ENCODE measurements around the gene NEK7.
"Not testable (repeated sequence)": the region's sequence is repeated elsewhere in the genome, so short reads cannot be mapped to it uniquely, and the experiment has no call there.

The NEK7 gene

DNA sequence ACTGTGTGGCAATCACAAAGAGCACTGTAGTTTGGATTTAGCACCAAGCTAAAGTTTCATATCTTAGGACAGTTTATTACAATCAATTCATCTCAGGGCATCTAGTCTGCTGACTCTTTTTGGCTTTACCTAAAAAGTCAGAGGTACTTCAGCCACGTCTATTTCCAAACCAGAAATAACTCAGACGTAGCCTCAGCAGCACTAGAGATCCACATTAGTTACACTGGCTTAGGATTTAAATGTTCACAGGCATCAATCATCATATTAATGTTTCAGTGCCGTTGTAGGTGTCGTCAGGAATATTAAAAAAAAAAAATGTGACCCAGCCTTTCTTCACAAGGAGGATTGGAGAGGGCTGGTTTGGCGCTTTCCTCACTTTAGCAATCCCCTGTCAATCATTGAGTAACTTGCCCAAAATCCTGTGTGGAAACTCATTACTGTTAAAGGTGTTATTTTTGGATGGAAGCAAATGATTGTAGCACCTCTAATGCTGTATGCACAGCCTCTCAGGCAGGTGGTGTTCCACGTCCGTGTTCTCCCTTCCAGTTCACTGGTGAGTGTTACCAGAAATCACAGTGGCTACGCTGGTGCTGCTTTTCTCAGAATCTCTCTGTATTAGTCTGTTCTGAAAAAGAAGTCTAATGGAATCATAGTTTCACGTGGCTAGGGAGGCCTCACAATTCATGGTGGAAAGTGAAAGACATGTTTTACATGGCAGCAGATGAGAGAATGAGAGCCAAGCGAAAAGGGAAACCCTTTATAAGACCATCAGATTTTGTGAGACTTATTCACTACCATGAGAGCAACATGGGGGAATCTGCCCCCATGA is 45.4 kb downstream of the NEK7 start:
- peaks cover 90% of the 10 kb centered on the region for H3K4me1 Mint-ChIP-seq
- H3K27me3 Mint-ChIP-seq, result no peaks in the 10 kb centered on the region
- H3K9me3 Mint-ChIP-seq, result no peaks in the 10 kb centered on the region
- peak overlapping the region; percentile 80 to 86 for H3K4me3 Mint-ChIP-seq
- peak overlapping the region; percentile 93 to 97 for H3K27ac Mint-ChIP-seq
- peak; percentile 97 for ATAC-seq
- peak; percentile 46 to 78 for DNase-seq

DNA sequence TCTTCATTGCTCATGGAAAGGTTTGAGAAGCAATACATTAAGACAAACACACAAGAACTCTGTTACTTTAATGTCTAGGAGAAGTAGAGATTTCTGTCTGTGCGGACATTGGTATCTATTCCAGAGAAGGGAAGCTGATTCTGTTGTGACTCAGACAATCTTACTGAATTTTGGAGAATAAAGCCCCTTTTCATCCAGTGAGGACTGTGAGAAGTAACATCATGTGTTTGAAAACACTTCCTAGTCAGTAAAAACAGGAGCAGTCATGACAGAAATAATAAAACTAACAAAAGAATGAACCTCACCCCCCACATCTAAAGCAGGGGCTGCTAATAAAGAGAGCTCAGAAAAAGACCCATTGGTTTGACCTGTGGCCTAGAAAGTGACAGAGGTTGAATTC is 46.6 kb downstream of the NEK7 start:
- peak overlapping the region in 1 of 2 donors; percentile 40 for H3K27ac Mint-ChIP-seq

DNA sequence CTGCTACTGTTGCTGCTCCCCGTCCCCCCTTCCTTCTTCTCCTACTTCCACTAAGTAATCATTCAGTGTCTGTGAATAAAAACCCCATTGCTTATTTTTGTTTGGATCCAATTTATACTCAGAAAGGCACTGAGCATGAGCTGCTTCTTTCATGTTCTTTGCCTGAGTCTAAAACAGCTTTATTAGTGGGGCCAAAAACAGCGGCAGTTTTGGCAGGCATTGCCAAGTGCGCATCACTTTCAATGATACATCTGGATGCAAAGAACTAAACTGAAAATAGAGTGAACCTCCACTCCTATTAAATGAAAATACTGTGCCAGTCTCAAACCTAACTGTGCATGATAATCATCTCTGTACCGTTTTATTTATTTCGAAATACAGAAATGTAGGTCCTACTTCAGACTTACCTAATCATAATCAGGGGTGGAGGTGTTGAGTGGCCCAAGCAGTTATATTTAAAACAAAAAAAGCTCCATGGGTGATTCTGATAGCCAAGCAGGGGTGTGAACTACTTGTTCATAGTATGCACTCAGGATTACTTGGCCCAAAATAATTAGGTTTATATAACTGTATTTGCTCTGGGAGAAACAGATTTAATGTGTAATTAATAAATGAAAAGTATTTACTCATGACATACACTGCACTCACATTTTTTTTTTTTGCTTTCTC is 48.4 kb downstream of the NEK7 start:
- DNase-seq (no peak), ATAC-seq (no peak)
- peaks cover 60% of the 10 kb centered on the region for H3K4me1 Mint-ChIP-seq
- H3K27ac Mint-ChIP-seq, result peak overlapping the region in 1 of 2 donors; percentile 81
- no peaks in the 10 kb centered on the region for H3K9me3 Mint-ChIP-seq
- no peak overlapping the region for H3K4me3 Mint-ChIP-seq
- no peaks in the 10 kb centered on the region for H3K27me3 Mint-ChIP-seq

More for the DNA sequence above, 46.6 kb downstream of the NEK7 start:
- Mint-ChIP-seq H3K9me3 (no peaks in the 10 kb centered on the region), H3K4me3 (peak overlapping the region in 1 of 2 donors; percentile 33), H3K27me3 (no peaks in the 10 kb centered on the region), H3K4me1 (peaks cover 78% of the 10 kb centered on the region)
- ATAC-seq, result no peak
- no peak for DNase-seq

- Mint-ChIP-seq H3K27me3 (no peaks in the 10 kb centered on the region), H3K9me3 (no peaks in the 10 kb centered on the region), H3K4me3 (no peak overlapping the region), H3K27ac (no peak overlapping the region), H3K4me1 (peaks cover 49% of the 10 kb centered on the region)
- no peak for ATAC-seq
- no peak for DNase-seq
Measured at GRCh38 chr1:198206292-198206691, 49.5 kb downstream of the NEK7 start.

GRCh38 chr1:198211696-198212095 is 54.9 kb downstream of the NEK7 start:
- H3K9me3 Mint-ChIP-seq, result peaks cover 16 to 29% of the 10 kb centered on the region in 2 donors
- no peaks in the 10 kb centered on the region for H3K27me3 Mint-ChIP-seq
- no peak for DNase-seq
- H3K4me3 Mint-ChIP-seq, result no peak overlapping the region
- no peak for ATAC-seq
- no peak overlapping the region for H3K27ac Mint-ChIP-seq
- peaks cover 12% of the 10 kb centered on the region for H3K4me1 Mint-ChIP-seq

DNA sequence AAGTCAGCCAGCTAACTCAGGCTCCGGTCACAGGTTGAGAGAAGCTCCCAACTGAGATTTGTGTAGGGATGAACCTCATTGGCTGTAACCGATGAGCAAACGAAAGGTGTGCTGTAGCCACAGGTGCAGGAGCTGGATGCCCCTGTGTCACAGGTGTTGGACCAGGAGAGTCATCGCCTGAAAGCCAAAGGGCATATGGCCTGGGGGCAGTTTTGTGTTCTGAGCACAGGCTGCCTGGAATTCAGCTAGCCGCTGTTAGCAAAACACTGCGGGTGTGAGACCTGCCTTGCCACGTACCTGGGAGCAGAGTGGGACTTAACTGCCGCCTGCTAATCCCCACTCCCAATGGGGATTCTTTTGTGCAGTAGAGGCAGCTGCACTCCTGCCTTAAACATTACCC is 55.3 kb downstream of the NEK7 start:
- peaks cover 17 to 33% of the 10 kb centered on the region in 2 donors for H3K9me3 Mint-ChIP-seq
- ATAC-seq, result no peak
- peaks cover 14% of the 10 kb centered on the region for H3K4me1 Mint-ChIP-seq
- H3K27ac Mint-ChIP-seq, result no peak overlapping the region
- no peak for DNase-seq
- H3K4me3 Mint-ChIP-seq, result no peak overlapping the region
- H3K27me3 Mint-ChIP-seq, result no peaks in the 10 kb centered on the region

- Mint-ChIP-seq H3K9me3 (peaks cover 22 to 39% of the 10 kb centered on the region in 2 donors), H3K27ac (no peak overlapping the region), H3K4me1 (peaks cover 19% of the 10 kb centered on the region), H3K4me3 (no peak overlapping the region), H3K27me3 (no peaks in the 10 kb centered on the region)
- ATAC-seq (peak; percentile 43), DNase-seq (no peak)
Measured at GRCh38 chr1:198212675-198213074, 55.9 kb downstream of the NEK7 start.

DNA sequence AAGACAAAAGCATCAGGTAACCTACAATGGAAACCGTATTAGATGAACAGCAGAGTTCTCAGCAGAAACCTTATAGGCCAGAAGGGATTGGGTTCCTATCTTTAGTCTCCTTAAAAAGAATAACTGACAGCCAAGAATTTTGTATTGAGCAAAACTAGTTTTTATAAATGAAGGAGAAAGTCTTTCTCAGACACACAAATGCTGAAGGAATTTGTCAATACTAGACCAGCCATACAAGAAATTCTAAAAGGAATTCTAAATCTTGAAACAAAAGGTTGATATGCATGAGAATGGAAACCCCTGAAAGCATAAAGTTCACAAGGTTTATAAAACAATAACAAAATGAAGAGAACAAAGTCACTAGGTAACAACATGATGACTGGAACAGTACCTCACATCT is 58.1 kb downstream of the NEK7 start:
- H3K4me1 Mint-ChIP-seq, result peaks cover 19% of the 10 kb centered on the region
- H3K27ac Mint-ChIP-seq, result no peak overlapping the region
- H3K4me3 Mint-ChIP-seq, result no peak overlapping the region
- no peak for DNase-seq
- H3K27me3 Mint-ChIP-seq, result no peaks in the 10 kb centered on the region
- ATAC-seq, result no peak
- peaks cover 22 to 45% of the 10 kb centered on the region in 2 donors for H3K9me3 Mint-ChIP-seq

DNA sequence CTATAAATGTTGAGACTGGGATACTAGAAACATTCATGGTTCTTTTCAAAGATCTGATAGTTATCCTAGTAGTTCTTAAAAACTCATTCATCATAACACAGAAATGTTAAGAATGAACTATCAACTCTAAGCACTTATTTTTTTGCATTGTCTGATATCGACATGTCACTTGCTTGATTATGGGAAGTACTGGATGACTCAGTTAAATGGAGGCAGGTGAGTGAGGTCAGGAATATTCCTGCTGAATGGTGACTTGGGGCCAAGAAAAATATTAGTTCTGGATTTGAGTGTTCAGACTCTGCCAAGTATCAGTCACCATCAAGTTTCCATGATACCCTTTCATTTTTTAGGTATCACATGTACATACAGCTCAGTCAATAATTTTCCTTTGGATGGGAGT is 63.6 kb downstream of the NEK7 start:
- Mint-ChIP-seq H3K27me3 (no peaks in the 10 kb centered on the region), H3K9me3 (peaks cover 12 to 28% of the 10 kb centered on the region in 2 donors), H3K4me3 (no peak overlapping the region), H3K27ac (no peak overlapping the region), H3K4me1 (peaks cover 21% of the 10 kb centered on the region)
- DNase-seq (no peak), ATAC-seq (no peak)

DNA sequence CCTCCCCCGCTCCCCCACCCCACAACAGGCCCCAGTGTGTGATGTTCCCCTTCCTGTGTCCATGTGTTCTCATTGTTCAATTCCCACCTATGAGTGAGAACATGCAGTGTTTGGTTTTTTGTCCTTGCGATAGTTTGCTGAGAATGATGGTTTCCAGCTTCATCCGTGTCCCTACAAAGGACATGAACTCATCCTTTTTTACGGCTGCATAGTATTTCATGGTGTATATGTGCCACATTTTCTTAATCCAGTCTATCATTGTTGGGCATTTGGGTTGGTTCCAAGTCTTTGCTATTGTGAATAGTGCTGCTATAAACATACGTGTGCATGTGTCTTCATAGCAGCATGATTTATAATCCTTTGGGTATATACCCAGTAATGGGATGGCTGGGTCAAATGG is 70.2 kb downstream of the NEK7 start:
- H3K4me1 Mint-ChIP-seq, result peaks cover 21% of the 10 kb centered on the region
- not testable (repeated sequence) for H3K9me3 Mint-ChIP-seq, H3K4me3 Mint-ChIP-seq, ATAC-seq, DNase-seq, H3K27ac Mint-ChIP-seq, H3K27me3 Mint-ChIP-seq

GRCh38 chr1:198227454-198227853 is 70.7 kb downstream of the NEK7 start:
- not testable (repeated sequence) for DNase-seq, ATAC-seq, H3K4me3 Mint-ChIP-seq, H3K27me3 Mint-ChIP-seq, H3K27ac Mint-ChIP-seq, H3K9me3 Mint-ChIP-seq
- peaks cover 25% of the 10 kb centered on the region for H3K4me1 Mint-ChIP-seq

DNA sequence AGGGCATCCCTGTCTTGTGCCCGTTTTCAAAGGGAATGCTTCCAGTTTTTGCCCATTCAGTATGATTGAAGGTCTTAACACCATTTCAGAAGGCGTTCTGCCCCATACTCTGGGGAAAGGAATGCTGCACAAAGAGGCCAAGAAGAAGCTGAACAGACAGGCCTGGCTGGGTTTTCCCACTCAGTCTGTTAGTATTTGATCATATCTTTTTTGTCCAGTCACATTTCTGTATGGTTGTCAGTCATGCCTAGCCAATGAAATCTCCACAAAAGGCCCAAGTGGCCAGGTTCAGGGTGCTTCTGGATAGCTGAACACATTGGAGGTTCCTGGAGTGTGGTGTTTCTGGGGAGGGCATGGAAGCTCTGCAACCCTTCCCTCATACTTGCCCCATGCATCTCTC is 72.1 kb downstream of the NEK7 start:
- H3K4me3 Mint-ChIP-seq, result no peak overlapping the region
- no peak for DNase-seq

DNA sequence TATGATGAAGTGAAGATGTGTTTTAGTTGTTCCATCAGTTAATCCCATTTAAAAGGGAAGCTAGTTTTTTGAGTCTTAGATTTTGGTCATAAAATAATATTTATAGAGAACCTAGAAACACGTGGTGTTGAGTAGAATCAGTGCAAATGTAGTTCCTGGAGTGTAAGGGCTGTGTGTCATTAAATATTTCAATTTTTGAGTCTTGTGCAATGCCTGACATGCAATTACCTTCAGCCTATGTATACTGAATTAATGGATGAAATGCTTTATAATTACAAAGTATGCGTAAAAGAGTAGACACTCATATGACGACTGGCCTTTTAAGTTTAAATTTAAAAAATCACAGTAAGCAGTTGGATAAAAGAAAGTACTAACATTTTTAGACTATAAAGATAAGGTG is 75.0 kb downstream of the NEK7 start:
- Mint-ChIP-seq H3K4me1 (peaks cover 30% of the 10 kb centered on the region), H3K27ac (no peak overlapping the region), H3K4me3 (no peak overlapping the region), H3K9me3 (peaks cover 0 to 4% of the 10 kb centered on the region in 2 donors), H3K27me3 (no peaks in the 10 kb centered on the region)
- no peak for DNase-seq
- no peak for ATAC-seq

More for the DNA sequence above, 72.1 kb downstream of the NEK7 start:
- ATAC-seq, result no peak
- no peaks in the 10 kb centered on the region for H3K9me3 Mint-ChIP-seq
- H3K27ac Mint-ChIP-seq, result no peak overlapping the region
- peaks cover 29% of the 10 kb centered on the region for H3K4me1 Mint-ChIP-seq
- H3K27me3 Mint-ChIP-seq, result no peaks in the 10 kb centered on the region

DNA sequence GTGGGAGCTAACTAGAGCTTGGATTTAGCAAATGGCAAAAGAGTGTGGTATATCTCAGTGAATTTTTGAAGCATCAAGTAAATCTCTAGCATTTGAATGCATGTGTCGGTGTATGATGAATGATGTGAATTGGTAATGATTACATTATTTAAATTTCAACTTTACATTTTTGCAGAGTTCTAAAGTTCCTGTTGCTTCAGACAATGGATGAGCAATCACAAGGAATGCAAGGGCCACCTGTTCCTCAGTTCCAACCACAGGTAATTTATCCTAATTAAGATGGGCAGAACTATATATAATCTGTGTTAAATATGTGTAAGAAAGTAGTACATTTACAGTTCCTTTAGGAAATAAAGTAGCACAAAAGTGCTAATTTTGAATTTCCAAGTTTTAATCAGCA is 75.6 kb downstream of the NEK7 start:
- ATAC-seq, result no peak
- no peak overlapping the region for H3K4me3 Mint-ChIP-seq
- peaks cover 0 to 4% of the 10 kb centered on the region in 2 donors for H3K9me3 Mint-ChIP-seq
- no peak overlapping the region for H3K27ac Mint-ChIP-seq
- no peak for DNase-seq
- H3K4me1 Mint-ChIP-seq, result peaks cover 30% of the 10 kb centered on the region
- H3K27me3 Mint-ChIP-seq, result no peaks in the 10 kb centered on the region

GRCh38 chr1:198232940-198233675 is 76.3 kb downstream of the NEK7 start:
- H3K9me3 Mint-ChIP-seq, result peaks cover 0 to 4% of the 10 kb centered on the region in 2 donors
- H3K4me3 Mint-ChIP-seq, result no peak overlapping the region
- peaks cover 30% of the 10 kb centered on the region for H3K4me1 Mint-ChIP-seq
- DNase-seq (no peak), ATAC-seq (no peak)
- no peaks in the 10 kb centered on the region for H3K27me3 Mint-ChIP-seq
- H3K27ac Mint-ChIP-seq, result no peak overlapping the region

Measured in stimulated activated naive CD8-positive, alpha-beta T cell treated with anti-CD3 and anti-CD28 coated beads, Interleukin-15, amount 100 ng/mL, for 72 hours (primary cell).